Breast epithelium (tissue), 3 donors: ENCODE results near the gene SH3BP4.

ENCODE experiments used
- CTCF ChIP-seq, 3 donors: fragments of 450-650 bp; IDR thresholded peaks; one replicate each; pipeline ENCODE4 v1.5.1; 2016 to 2017; ENCODE audit warnings: antibody characterized with exemption in 3 of 3, mild to moderate bottlenecking in 3 of 3, moderate library complexity in 3 of 3
- POLR2AphosphoS5 ChIP-seq, 3 donors: sonication (generic); formaldehyde crosslinking; IDR thresholded peaks; one replicate each; pipeline ENCODE4 v1.6.1; 2017; ENCODE audit warnings: antibody characterized with exemption in 3 of 3

GRCh38 chr2:234950435-234950729, 1.4 kb upstream of the SH3BP4 start:
- TF ChIP-seq CTCF (IDR thresholded peaks at IDR 0.05) (no peak), POLR2AphosphoS5 (IDR thresholded peaks at IDR 0.05) (no peak)
